K562 (cell line): ENCODE results near the gene HAUS3. TPM values are rescaled to one million over a fixed set of nuclear protein-coding genes. Genes with fewer than 3 reads are reported as not detected.

Experiments
- ARNT ChIP-seq, 2 experiments: fragments of 450-650 bp; IDR thresholded peaks; 2 replicates each; pipeline ENCODE4 v1.6.1; 2016; ENCODE audit warnings: mild to moderate bottlenecking in 1 of 2
- DACH1 ChIP-seq: fragments of 450-650 bp; IDR thresholded peaks from 2 replicates; pipeline ENCODE4 v1.6.1; 2018; ENCODE audit not compliant: partially characterized antibody
- DMBX1 ChIP-seq: fragments of 250-450 bp; sonication (Bioruptor Pico); IDR thresholded peaks from 2 replicates; pipeline ENCODE4 v1.8.0; 2022; ENCODE audit warnings: inconsistent platforms, mild to moderate bottlenecking, moderate library complexity, borderline replicate concordance
- DPF2 ChIP-seq: fragments of 450-650 bp; IDR thresholded peaks from 2 replicates; pipeline ENCODE4 v1.6.1; 2016
- ELF2 ChIP-seq: fragments of 250-450 bp; sonication (Bioruptor Pico); IDR thresholded peaks from 2 replicates; pipeline ENCODE4 v1.5.0; 2021; ENCODE audit warnings: mild to moderate bottlenecking
- ELK1 ChIP-seq: sonication (generic); formaldehyde crosslinking; IDR thresholded peaks from 2 replicates; pipeline ENCODE4 v1.8.1; 2022; ENCODE audit warnings: missing genetic modification reagents
- GTF2F1 ChIP-seq: IDR thresholded peaks from 2 replicates; pipeline ENCODE4 v1.6.1; 2011; ENCODE audit warnings: low read depth, low read length, improper control_type of control experiment
- NR4A1 ChIP-seq, 2 experiments: fragments of 250-450 bp in 1 of 2; fragments of 450-650 bp in 1 of 2; sonication (Bioruptor Pico) in 1 of 2; IDR thresholded peaks; 2 replicates each; pipeline versions ENCODE4 v1.4.0 to v1.6.1; 2016 to 2020; ENCODE audit warnings: mild to moderate bottlenecking in 2 of 2, missing compliant biosample characterization in 1 of 2, missing genetic modification characterization in 1 of 2, moderate library complexity in 1 of 2
- PCBP1 ChIP-seq: fragments of 200-400 bp; formaldehyde crosslinking; IDR thresholded peaks from 2 replicates; pipeline ENCODE4 v1.6.1; 2018; ENCODE audit warnings: mild to moderate bottlenecking, low read depth, low read length; ENCODE audit not compliant: poor library complexity, severe bottlenecking
- RFX1 ChIP-seq: fragments of 450-650 bp; IDR thresholded peaks from 2 replicates; pipeline ENCODE4 v1.6.1; 2016; ENCODE audit warnings: mild to moderate bottlenecking, moderate library complexity
- SMARCE1 ChIP-seq: fragments of 450-650 bp; IDR thresholded peaks from 2 replicates; pipeline ENCODE4 v1.7.1; 2016; ENCODE audit warnings: mild to moderate bottlenecking
- SP1 ChIP-seq: sonication (generic); formaldehyde crosslinking; IDR thresholded peaks from 2 replicates; pipeline ENCODE4 v1.8.1; 2022; ENCODE audit warnings: mild to moderate bottlenecking, missing genetic modification reagents
- TEAD4 ChIP-seq, 2 experiments: sonication (generic) in 1 of 2; formaldehyde crosslinking in 1 of 2; IDR thresholded peaks; 2 replicates each; pipeline versions ENCODE4 v1.6.1 to v1.8.0; 2012 to 2022; ENCODE audit warnings: borderline replicate concordance in 1 of 2, inconsistent platforms in 1 of 2, low read length in 1 of 2, mild to moderate bottlenecking in 1 of 2, missing genetic modification reagents in 1 of 2
- THAP12 ChIP-seq: fragments of 250-450 bp; sonication (Bioruptor Pico); IDR thresholded peaks from 2 replicates; pipeline ENCODE4 v1.9.0; 2021; ENCODE audit warnings: mild to moderate bottlenecking, inconsistent platforms
- USF2 ChIP-seq: sonication (generic); formaldehyde crosslinking; IDR thresholded peaks from 2 replicates; pipeline ENCODE4 v1.5.0; 2020; ENCODE audit warnings: missing genetic modification reagents
- ZC3H11A ChIP-seq: IDR thresholded peaks from 2 replicates; pipeline ENCODE4 v1.6.1; 2012; ENCODE audit warnings: low read depth, low read length, improper control_type of control experiment
- ZNF12 ChIP-seq: sonication (generic); formaldehyde crosslinking; IDR thresholded peaks from 2 replicates; pipeline ENCODE4 v1.4.0; 2020; ENCODE audit warnings: mild to moderate bottlenecking, missing genetic modification reagents
- ZNF140 ChIP-seq: fragments of 250-450 bp; sonication (Bioruptor Pico); IDR thresholded peaks from 2 replicates; pipeline ENCODE4 v1.8.0; 2021; ENCODE audit warnings: moderate library complexity, mild to moderate bottlenecking, inconsistent platforms
- ZNF253 ChIP-seq: fragments of 250-450 bp; sonication (Bioruptor Pico); conservative IDR thresholded peaks from 2 replicates; pipeline ENCODE4 v1.6.1; 2021; ENCODE audit warnings: mild to moderate bottlenecking
- ZNF384 ChIP-seq: IDR thresholded peaks from 2 replicates; pipeline ENCODE4 v1.6.1; 2012; ENCODE audit warnings: low read depth, low read length, improper control_type of control experiment
- ZNF41 ChIP-seq: fragments of 250-450 bp; sonication (Bioruptor Pico); conservative IDR thresholded peaks from 2 replicates; pipeline ENCODE4 v1.4.0; 2020; ENCODE audit warnings: mild to moderate bottlenecking
- ZNF445 ChIP-seq: fragments of 250-450 bp; sonication (Bioruptor Pico); IDR thresholded peaks from 2 replicates; pipeline ENCODE4 v1.4.0; 2020; ENCODE audit warnings: low read depth, mild to moderate bottlenecking, moderate library complexity
- polyA plus RNA-seq, 8 experiments: library from polyadenylated mRNA; depleted of rRNA in 4 of 8; stranded (reverse) in 5 of 8; unstranded in 3 of 8; fragments of >200 nt; fragmentation: Nextera tagmentation in 2 of 8; fragmentation: Illumina TruSeq in 1 of 8; extraction: Ambion mirVana in 2 of 8; extraction: Trizol in 1 of 8; gene quantifications; 2 replicates each; pipeline versions ENCODE4 v1.2.1 to v1.2.3, GENCODE V29; 2011 to 2014; ENCODE audit warnings: inconsistent platforms in 1 of 8, missing spikeins in 1 of 8
- total RNA-seq, 7 experiments: library from RNA; depleted of rRNA in 6 of 7; stranded (reverse); fragments of >200 nt in 6 of 7; fragmentation: Illumina TruSeq in 2 of 7; extraction: Trizol in 2 of 7; gene quantifications; 2 replicates each; pipeline versions ENCODE4 v1.2.1 to v1.2.3, GENCODE V29; 2011 to 2021; ENCODE audit warnings: low replicate concordance in 1 of 7

The HAUS3 gene
- total and polyA plus RNA-seq, 9 of the 15 experiments (the other 6 are each of a cell fraction or from before 2014, with no cell fraction given): 8.9 to 25.7 (median 21.5) TPM

- TF ChIP-seq DMBX1: no peak
- TF ChIP-seq ZNF253 (CRISPR knock-in tag): no peak
- TF ChIP-seq ELK1 (CRISPR knock-in tag): no peak
- peak; percentile 79 for TF ChIP-seq RFX1
- TF ChIP-seq DACH1: no peak
- TF ChIP-seq DPF2: no peak
- peak; percentile 69 for TF ChIP-seq ELF2 (CRISPR knock-in tag)
- no peak for TF ChIP-seq ZC3H11A
- TF ChIP-seq USF2 (CRISPR knock-in tag): peak; percentile 78
- peak; percentile 57; the same call in 1 of the 2 replicates for TF ChIP-seq GTF2F1
- peak; percentile 70; the same call in 1 of the 2 replicates for TF ChIP-seq SP1
- peak; percentile 90 for TF ChIP-seq THAP12 (CRISPR knock-in tag)
- no peak for TF ChIP-seq NR4A1 (CRISPR knock-in tag; IDR thresholded peaks at IDR 0.05)
- no peak for TF ChIP-seq NR4A1 (tag; IDR thresholded peaks at IDR 0.05)
- no peak for TF ChIP-seq ZNF140 (CRISPR knock-in tag)
- TF ChIP-seq ZNF12: no peak
- TF ChIP-seq SMARCE1: no peak
- no peak for TF ChIP-seq TEAD4 (IDR thresholded peaks at IDR 0.05; ENCODE audit: low read length)
- TF ChIP-seq TEAD4 (CRISPR knock-in tag; IDR thresholded peaks at IDR 0.05; ENCODE audit: borderline replicate concordance): no peak
- TF ChIP-seq ZNF41: no peak
- no peak for TF ChIP-seq PCBP1
- TF ChIP-seq ZNF445 (CRISPR knock-in tag): no peak
- TF ChIP-seq ARNT (IDR thresholded peaks at IDR 0.05): no peak
- TF ChIP-seq ZNF384: no peak
These were observed 20.4 kb upstream of the HAUS3 start (continued) for GRCh38 chr4:2262145-2262943.
